PC-9 (cell line): ENCODE data around the gene TCF12.

Experiments used
- CTCF ChIP-seq: fragments of 200-600 bp; sonication (generic); conservative IDR thresholded peaks from 2 replicates; pipeline ENCODE4 v1.6.1; 2017; ENCODE audit warnings: mixed run types, antibody characterized with exemption, mild to moderate bottlenecking, moderate library complexity
- EZH2 ChIP-seq: fragments of 200-600 bp; sonication (generic); IDR thresholded peaks from 2 replicates; pipeline ENCODE4 v1.8.0; 2017; ENCODE audit warnings: antibody characterized with exemption, low read depth

GRCh38 chr15:57079931-57080620 lies 161.6 kb downstream of the TCF12 start:
- TF ChIP-seq CTCF (no peak), EZH2 (no peak)
